ENCODE data around the gene SP110. TPM values are rescaled to one million over a fixed set of nuclear protein-coding genes. Genes with fewer than 3 reads are reported as not detected.

Gene SP110
- total RNA-seq, 1 experiment from 2014 or later: 3.5 TPM

GRCh38 chr2:230202430-230203109 lies 17.2 kb downstream of the SP110 start:
- no peak for DNase-seq
- no peak overlapping the region for H2AFZ ChIP-seq (ENCODE audit: low read length)
- CTCF ChIA-PET: no interaction called here
- no peaks in the 10 kb centered on the region for H3K79me2 ChIP-seq (ENCODE audit: low read length)
- no peak overlapping the region for H3K4me2 ChIP-seq (ENCODE audit: low read length)
- no peak overlapping the region for H3K27ac ChIP-seq (ENCODE audit: low read length)
- no peaks in the 10 kb centered on the region for H3K4me1 ChIP-seq (ENCODE audit: insufficient read depth, low read length)
- H3K9ac ChIP-seq (ENCODE audit: low read length): no peak overlapping the region
- no peaks in the 10 kb centered on the region for H3K27me3 ChIP-seq (ENCODE audit: low read length)
- no peak for ATAC-seq
- no peaks in the 10 kb centered on the region for H4K20me1 ChIP-seq (ENCODE audit: low read length)
- H3K9me2 ChIP-seq (replicated peaks; ENCODE audit: low read length): no peaks in the 10 kb centered on the region
- no peaks in the 10 kb centered on the region; the same call in 1 of the 2 replicates for H3K36me3 ChIP-seq (ENCODE audit: low read depth, low read length)
- no TSS peak for BruUV-seq (replicated peaks)
- POLR2A ChIA-PET (ENCODE audit: unreplicated experiment): no interaction called here
- no peaks in the 10 kb centered on the region for H3K9me3 ChIP-seq (ENCODE audit: low read length)
- H3F3A ChIP-seq (ENCODE audit: low read length, unreplicated experiment): no peaks in the 10 kb centered on the region
- H3K4me3 ChIP-seq (ENCODE audit: low read length): no peak overlapping the region
- intact Hi-C loops (cut with micrococcal nuclease): no loop called here
- TF ChIP-seq EZH2phosphoT487 (IDR thresholded peaks at IDR 0.05; ENCODE audit: borderline replicate concordance, low read length) (no peak), EZH2 (IDR thresholded peaks at IDR 0.05; ENCODE audit: low read length, unreplicated experiment) (no peak), CTCF (conservative IDR thresholded peaks at IDR 0.05; ENCODE audit: low read depth, low read length) (no peak)

GRCh38 chr2:230184727-230185578 lies 34.8 kb downstream of the SP110 start:
- H3K27ac ChIP-seq (ENCODE audit: low read length): no peak overlapping the region
- DNase-seq (no peak), ATAC-seq (no peak)
- no peaks in the 10 kb centered on the region for H3K36me3 ChIP-seq (ENCODE audit: low read depth, low read length)
- no peaks in the 10 kb centered on the region for H3K9me2 ChIP-seq (replicated peaks; ENCODE audit: low read length)
- H3K4me3 ChIP-seq (ENCODE audit: low read length): no peak overlapping the region
- no peaks in the 10 kb centered on the region for H3F3A ChIP-seq (ENCODE audit: low read length, unreplicated experiment)
- no peaks in the 10 kb centered on the region for H3K27me3 ChIP-seq (ENCODE audit: low read length)
- intact Hi-C loops (cut with micrococcal nuclease): no loop called here
- ChIA-PET POLR2A (ENCODE audit: unreplicated experiment) (no interaction called here), CTCF (no interaction called here)
- no peak overlapping the region for H2AFZ ChIP-seq (ENCODE audit: low read length)
- no peaks in the 10 kb centered on the region for H3K79me2 ChIP-seq (ENCODE audit: low read length)
- no peaks in the 10 kb centered on the region for H3K4me1 ChIP-seq (ENCODE audit: insufficient read depth, low read length)
- TF ChIP-seq EZH2 (IDR thresholded peaks at IDR 0.05; ENCODE audit: low read length, unreplicated experiment) (no peak), CTCF (conservative IDR thresholded peaks at IDR 0.05; ENCODE audit: low read depth, low read length) (no peak), EZH2phosphoT487 (IDR thresholded peaks at IDR 0.05; ENCODE audit: borderline replicate concordance, low read length) (no peak)
- no TSS peak for BruUV-seq (replicated peaks)
- H3K9ac ChIP-seq (ENCODE audit: low read length): no peak overlapping the region
- no peak overlapping the region for H3K4me2 ChIP-seq (ENCODE audit: low read length)
- H3K9me3 ChIP-seq (ENCODE audit: low read length): no peaks in the 10 kb centered on the region
- H4K20me1 ChIP-seq (ENCODE audit: low read length): no peaks in the 10 kb centered on the region

GRCh38 chr2:230181195-230181594 lies 38.6 kb downstream of the SP110 start:
- Histone ChIP-seq H4K20me1 (ENCODE audit: low read length) (no peaks in the 10 kb centered on the region), H3K4me1 (ENCODE audit: insufficient read depth, low read length) (no peaks in the 10 kb centered on the region), H3K9me3 (ENCODE audit: low read length) (no peaks in the 10 kb centered on the region), H3K4me2 (ENCODE audit: low read length) (no peak overlapping the region), H3F3A (ENCODE audit: low read length, unreplicated experiment) (no peaks in the 10 kb centered on the region), H3K27me3 (ENCODE audit: low read length) (no peaks in the 10 kb centered on the region), H3K79me2 (ENCODE audit: low read length) (no peaks in the 10 kb centered on the region), H3K9ac (ENCODE audit: low read length) (no peak overlapping the region), H2AFZ (ENCODE audit: low read length) (no peak overlapping the region), H3K4me3 (ENCODE audit: low read length) (no peak overlapping the region), H3K36me3 (ENCODE audit: low read depth, low read length) (no peaks in the 10 kb centered on the region), H3K27ac (ENCODE audit: low read length) (no peak overlapping the region), H3K9me2 (replicated peaks; ENCODE audit: low read length) (no peaks in the 10 kb centered on the region)
- intact Hi-C loops (cut with micrococcal nuclease): no loop called here
- ChIA-PET POLR2A (ENCODE audit: unreplicated experiment) (no interaction called here), CTCF (no interaction called here)
- TF ChIP-seq CTCF (conservative IDR thresholded peaks at IDR 0.05; ENCODE audit: low read depth, low read length) (no peak), EZH2 (IDR thresholded peaks at IDR 0.05; ENCODE audit: low read length, unreplicated experiment) (no peak), EZH2phosphoT487 (IDR thresholded peaks at IDR 0.05; ENCODE audit: borderline replicate concordance, low read length) (no peak)
- no TSS peak for BruUV-seq (replicated peaks)
- no peak for ATAC-seq
- DNase-seq: no peak

All from PC-3 (cell line).